B cell (primary cell): Measurements from ENCODE around the gene PODXL. TPM values are rescaled to one million over a fixed set of nuclear protein-coding genes. Genes with fewer than 3 reads are reported as not detected.

Experiments used
- ATAC-seq: fragments of 200-7000 bp; cut with Tn5 transposase; one replicate; pipeline ENCODE4 v1.10.0; 2021; ENCODE audit warnings: low read depth, mild to moderate bottlenecking, moderate number of reproducible peaks, moderate library complexity
- CTCF ChIA-PET: fragments of 350-600 bp; sonication (Branson Sonifier 250); formaldehyde crosslinking; loops from one replicate; lab custom pipeline; 2021; ENCODE audit warnings: antibody characterized with exemption, inconsistent platforms; lab: Charles Lee
- POLR2A ChIA-PET: fragments of 350-600 bp; sonication (Branson Sonifier 250); formaldehyde crosslinking; loops from one replicate; lab custom pipeline; 2021; ENCODE audit warnings: antibody characterized with exemption; lab: Charles Lee
- DNase-seq: peaks from one replicate; pipeline ENCODE4 v3.0.0; 2013
- H2AFZ ChIP-seq: 2 replicates; pipeline ENCODE4 v1.6.1; 2012; ENCODE audit warnings: mild to moderate bottlenecking, low read depth, low read length; ENCODE audit not compliant: insufficient read depth, poor library complexity, severe bottlenecking
- H3K27ac ChIP-seq, 2 donors: 1 replicate in 1 of 2; 2 replicates in 1 of 2; pipeline ENCODE4 v1.5.1; 2012 to 2013; ENCODE audit warnings: low read length in 2 of 2, mild to moderate bottlenecking in 2 of 2, moderate library complexity in 1 of 2
- H3K27me3 ChIP-seq, 4 experiments: fragments of 200-600 bp in 1 of 4; sonication (generic) in 1 of 4; replicated peaks in 1 of 4; 1 replicate in 2 of 4; 2 replicates in 2 of 4; pipeline versions ENCODE4 v1.6.1 to v1.7.0; 2013 to 2016; ENCODE audit warnings: low read length in 3 of 4, mild to moderate bottlenecking in 2 of 4, mixed read lengths in 1 of 4, moderate library complexity in 1 of 4; ENCODE audit not compliant: insufficient read depth in 4 of 4, control insufficient read depth in 3 of 4; ENCODE audit errors: control extremely low read depth in 1 of 4
- H3K36me3 ChIP-seq, 2 experiments: replicated peaks in 1 of 2; 1 replicate in 1 of 2; 2 replicates in 1 of 2; pipeline versions ENCODE4 v1.6.1 to v1.7.1; 2013; ENCODE audit warnings: low read length in 1 of 2; ENCODE audit not compliant: insufficient read depth in 2 of 2, control insufficient read depth in 1 of 2; ENCODE audit errors: control extremely low read depth in 1 of 2, extremely low read depth in 1 of 2
- H3K4me1 ChIP-seq, 2 donors: fragments of 200-600 bp in 1 of 2; sonication (generic) in 1 of 2; 1 replicate in 1 of 2; 2 replicates in 1 of 2; pipeline versions ENCODE4 v1.5.1 to v1.6.1; 2013 to 2017; ENCODE audit warnings: low read length in 2 of 2; ENCODE audit not compliant: control insufficient read depth in 2 of 2, insufficient read depth in 2 of 2
- H3K4me2 ChIP-seq: replicated peaks from 2 replicates; pipeline ENCODE3; 2012; ENCODE audit warnings: mild to moderate bottlenecking, low read depth, low read length; ENCODE audit not compliant: poor library complexity, severe bottlenecking
- H3K4me3 ChIP-seq, 5 experiments: fragments of 200-600 bp in 1 of 5; sonication (generic) in 1 of 5; 1 replicate in 3 of 5; 2 replicates in 2 of 5; pipeline versions ENCODE4 v1.5.1 to v1.7.0; 2011 to 2016; ENCODE audit warnings: low read length in 4 of 5, mild to moderate bottlenecking in 4 of 5, low read depth in 2 of 5, control low read depth in 1 of 5, moderate library complexity in 1 of 5; ENCODE audit not compliant: insufficient read depth in 1 of 5; ENCODE audit errors: control extremely low read depth in 1 of 5, extremely low read depth in 1 of 5
- H3K79me2 ChIP-seq: fragments of 200-600 bp; sonication (generic); one replicate; pipeline ENCODE4 v1.6.0; 2016; ENCODE audit warnings: low read length; ENCODE audit not compliant: control insufficient read depth, insufficient read depth
- H3K9ac ChIP-seq: fragments of 200-600 bp; sonication (generic); 2 replicates; pipeline ENCODE4 v1.6.1; 2017; ENCODE audit warnings: mild to moderate bottlenecking, low read length, moderate library complexity
- H3K9me3 ChIP-seq, 3 donors: one replicate each; pipeline versions ENCODE4 v1.6.1 to v1.7.1; 2013; ENCODE audit warnings: low read length in 2 of 3; ENCODE audit not compliant: control insufficient read depth in 2 of 3, insufficient read depth in 1 of 3; ENCODE audit errors: control extremely low read depth in 1 of 3
- H4K20me1 ChIP-seq: 2 replicates; pipeline ENCODE4 v1.6.0; 2012; ENCODE audit warnings: mild to moderate bottlenecking, low read length; ENCODE audit not compliant: insufficient read depth, control insufficient read depth, poor library complexity, severe bottlenecking
- H3K27ac Mint-ChIP-seq: one replicate; pipeline ENCODE4 v1.8.0; 2021; ENCODE audit warnings: mixed read lengths
- H3K27me3 Mint-ChIP-seq: one replicate; pipeline ENCODE4 v1.8.0; 2021; ENCODE audit warnings: mixed read lengths
- H3K4me1 Mint-ChIP-seq: one replicate; pipeline ENCODE4 v1.8.0; 2021; ENCODE audit warnings: mixed read lengths
- H3K4me3 Mint-ChIP-seq: one replicate; pipeline ENCODE4 v1.8.0; 2021; ENCODE audit warnings: mixed read lengths
- H3K9me3 Mint-ChIP-seq: one replicate; pipeline ENCODE4 v1.8.0; 2022; ENCODE audit warnings: mixed read lengths; ENCODE audit not compliant: insufficient read depth
- CTCF ChIP-seq: fragments of 200-600 bp; IDR thresholded peaks from one replicate; pipeline ENCODE4 v1.8.0; 2022; ENCODE audit warnings: antibody characterized with exemption, mild to moderate bottlenecking
- EZH2 ChIP-seq: IDR thresholded peaks from 2 replicates; pipeline ENCODE4 v1.6.1; 2012; ENCODE audit warnings: borderline replicate concordance, low read depth, mild to moderate bottlenecking, moderate library complexity, low read length; ENCODE audit not compliant: insufficient read depth, poor library complexity, severe bottlenecking
- WGBS: methylation state at CpG from one replicate; pipeline ENCODE4 v1.1.5; 2013; ENCODE audit warnings: missing lambda C conversion rate; ENCODE audit not compliant: insufficient coverage; 5-methylcytosine and 5-hydroxymethylcytosine counted together
- intact Hi-C: fragments of 100-400 bp; cut with micrococcal nuclease; formaldehyde crosslinking; loops from one replicate; pipeline ENCODE4 v1.10.0; 2022
- polyA plus RNA-seq: library from polyadenylated mRNA; depleted of rRNA; stranded (reverse); fragments of >200 nt; gene quantifications from 2 replicates; pipeline ENCODE4 v1.2.3, GENCODE V29; 2012
- total RNA-seq, 2 donors: library from RNA; stranded (reverse); fragments of 120-200 nt in 1 of 2; gene quantifications; 1 replicate in 1 of 2; 2 replicates in 1 of 2; pipeline versions ENCODE4 v1.2.3 to v1.2.4, GENCODE V29; 2013 to 2022

The PODXL gene
- total and polyA plus RNA-seq, 2 donors (not counting 1 experiment from before 2014, with no cell fraction given) = 1.5 to 5.8 TPM

- no peaks in the 10 kb centered on the region for H3K36me3 ChIP-seq
- TF ChIP-seq CTCF (no peak), EZH2 (no peak)
- Mint-ChIP-seq H3K4me3 (no peak overlapping the region), H3K9me3 (no peaks in the 10 kb centered on the region), H3K27me3 (peaks cover 34% of the 10 kb centered on the region), H3K27ac (no peak overlapping the region), H3K4me1 (no peaks in the 10 kb centered on the region)
- H3K4me1 ChIP-seq = no peaks in the 10 kb centered on the region
- H4K20me1 ChIP-seq = no peaks in the 10 kb centered on the region
- no peak overlapping the region for H3K4me3 ChIP-seq
- no peak for ATAC-seq
- DNase-seq = no peak
- H2AFZ ChIP-seq = no peak overlapping the region
- H3K27me3 ChIP-seq = peaks cover 0 to 7% (median 0%) of the 10 kb centered on the region in 4 experiments
- peaks cover 0 to 3% (median 0%) of the 10 kb centered on the region in 3 donors for H3K9me3 ChIP-seq
- intact Hi-C loops = no loop called here
- no peak overlapping the region for H3K27ac ChIP-seq
- CTCF ChIA-PET = no interaction called here
- no peak overlapping the region for H3K4me2 ChIP-seq
- 94% methylated on average over 12 of the region's 12 CpGs for WGBS
- H3K9ac ChIP-seq = no peak overlapping the region
- POLR2A ChIA-PET = no interaction called here
- H3K79me2 ChIP-seq = no peaks in the 10 kb centered on the region
Measured at GRCh38 chr7:131602304-131602993, 46.0 kb upstream of the PODXL start.

- Histone ChIP-seq H3K27me3 (peaks cover 0 to 1% (median 0%) of the 10 kb centered on the region in 4 experiments), H3K4me3 (no peak overlapping the region), H3K4me1 (no peaks in the 10 kb centered on the region), H3K4me2 (no peak overlapping the region), H3K9me3 (peaks cover 0 to 3% (median 0%) of the 10 kb centered on the region in 3 donors), H2AFZ (no peak overlapping the region), H3K27ac (no peak overlapping the region), H3K9ac (no peak overlapping the region), H4K20me1 (no peaks in the 10 kb centered on the region), H3K79me2 (no peaks in the 10 kb centered on the region), H3K36me3 (no peaks in the 10 kb centered on the region)
- ATAC-seq = no peak
- H3K4me3 Mint-ChIP-seq = no peak overlapping the region
- H3K27ac Mint-ChIP-seq = no peak overlapping the region
- H3K4me1 Mint-ChIP-seq = no peaks in the 10 kb centered on the region
- peaks cover 23% of the 10 kb centered on the region for H3K27me3 Mint-ChIP-seq
- CTCF ChIA-PET = no interaction called here
- POLR2A ChIA-PET = no interaction called here
- no peaks in the 10 kb centered on the region for H3K9me3 Mint-ChIP-seq
- DNase-seq = no peak
- intact Hi-C loops = no loop called here
- 96% methylated on average over 7 of the region's 11 CpGs for WGBS
- TF ChIP-seq CTCF (no peak), EZH2 (no peak)
Measured at GRCh38 chr7:131600085-131600881, 43.9 kb upstream of the PODXL start.
